ENCODE measurements around the gene AUTS2.

- TF ChIP-seq GATA3 (IDR thresholded peaks at IDR 0.05; ENCODE audit: low read depth, low read length) (no peak), GATA2 (IDR thresholded peaks at IDR 0.05; ENCODE audit: low read depth, low read length) (no peak)
These were observed 1179.0 kb downstream of the AUTS2 start for GRCh38 chr7:70777251-70777650.
